Thyroid gland (tissue), 4 donors: Measurements from ENCODE around the gene TBX18. TPM values are rescaled to one million over a fixed set of nuclear protein-coding genes. Genes with fewer than 3 reads are reported as not detected.
A peak's percentile ranks its signal among the peaks of the same experiment; 100 is the strongest.

Experiments used
- DNase-seq, 2 donors: peaks; one replicate each; pipeline ENCODE4 v3.0.0-alpha.2; 2019
- H3K27ac ChIP-seq, 3 donors: fragments of 200-600 bp; sonication (generic); 1 replicate in 2 of 3; 2 replicates in 1 of 3; pipeline ENCODE4 v1.5.1; 2016 to 2019; ENCODE audit warnings: mild to moderate bottlenecking in 1 of 3, moderate library complexity in 1 of 3
- H3K27me3 ChIP-seq: fragments of 200-600 bp; sonication (generic); one replicate; pipeline ENCODE4 v1.5.1; 2019
- H3K36me3 ChIP-seq, 2 donors: fragments of 200-600 bp; sonication (generic); one replicate each; pipeline ENCODE4 v1.5.1; 2016 to 2019
- H3K4me1 ChIP-seq, 2 donors: fragments of 200-600 bp; sonication (generic); one replicate each; pipeline ENCODE4 v1.5.1; 2017 to 2019
- H3K4me3 ChIP-seq, 3 donors: fragments of 200-600 bp; sonication (generic); replicated peaks in 1 of 3; 1 replicate in 2 of 3; 2 replicates in 1 of 3; pipeline ENCODE4 v1.5.1; 2016; ENCODE audit warnings: mild to moderate bottlenecking in 1 of 3
- H3K9me3 ChIP-seq: fragments of 200-600 bp; sonication (generic); one replicate; pipeline ENCODE4 v1.5.1; 2017
- CTCF ChIP-seq, 6 experiments: fragments of 200-600 bp in 3 of 6; fragments of 450-650 bp in 3 of 6; sonication (generic) in 3 of 6; IDR thresholded peaks; one replicate each; pipeline ENCODE4 v1.5.1; 2016 to 2019; ENCODE audit warnings: antibody characterized with exemption in 6 of 6, mild to moderate bottlenecking in 2 of 6, inconsistent platforms in 1 of 6, moderate library complexity in 1 of 6
- POLR2A ChIP-seq, 2 donors: fragments of 450-650 bp; IDR thresholded peaks; one replicate each; pipeline ENCODE4 v1.6.1; 2017; ENCODE audit warnings: antibody characterized with exemption in 2 of 2, mild to moderate bottlenecking in 2 of 2, moderate library complexity in 1 of 2
- WGBS, 2 donors: methylation state at CpG; one replicate each; pipeline ENCODE4 v1.1.5; 2017; 5-methylcytosine and 5-hydroxymethylcytosine counted together
- intact Hi-C: fragments of 100-400 bp; cut with DNase I; formaldehyde crosslinking; loops from one replicate; pipeline ENCODE4 v1.15.1; 2023
- total RNA-seq, 4 donors: library from RNA; depleted of rRNA; stranded (reverse); fragments of >200 nt; gene quantifications; one replicate each; pipeline ENCODE4 v1.2.3, GENCODE V29; 2016

The TBX18 gene
- total RNA-seq, 4 donors from 2014 or later = 1.3 to 7.5 (median 4.9) TPM

DNA sequence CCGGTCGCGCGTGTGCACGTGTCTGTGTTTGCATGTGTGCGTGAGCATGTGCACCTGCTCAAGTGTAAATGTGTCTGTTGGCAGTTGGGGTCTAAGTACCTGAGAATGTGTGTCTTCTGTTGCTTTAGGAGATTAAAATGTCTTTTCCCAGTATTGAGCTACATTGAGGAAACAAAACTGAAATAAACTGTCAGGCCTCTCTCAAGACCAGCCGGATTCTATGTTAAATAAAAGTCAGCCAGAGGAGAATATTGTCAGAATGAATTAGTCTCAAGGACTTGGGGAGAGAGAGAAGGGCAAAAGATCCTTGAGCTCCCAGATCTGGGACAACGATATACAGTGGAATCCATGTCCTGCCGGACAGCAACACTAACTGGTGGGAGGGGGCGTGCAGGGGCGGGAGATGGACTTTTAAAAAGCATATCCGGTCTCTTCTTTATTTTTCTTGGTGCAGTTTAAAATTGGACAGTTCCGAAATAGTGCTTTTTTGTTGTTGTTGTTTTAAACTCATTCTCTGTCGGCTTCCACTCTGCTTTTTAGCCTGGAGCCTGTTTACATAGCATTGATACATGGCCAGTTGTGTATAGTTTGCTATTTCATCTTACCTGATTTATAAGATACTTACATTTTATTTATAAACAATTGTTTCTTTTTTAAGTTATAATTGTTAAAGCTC lies 3.3 kb upstream of the TBX18 start:
- WGBS, 2 donors = 22 to 25% methylated on average over 14 of the region's 14 CpGs
- TF ChIP-seq POLR2A (IDR thresholded peaks at IDR 0.05) (no peak), CTCF (IDR thresholded peaks at IDR 0.05) (no peak)
- DNase-seq = no peak
- no peaks in the 10 kb centered on the region for H3K36me3 ChIP-seq
- peaks cover 5% of the 10 kb centered on the region in 2 donors for H3K4me1 ChIP-seq
- H3K9me3 ChIP-seq = no peaks in the 10 kb centered on the region
- no peak overlapping the region for H3K4me3 ChIP-seq
- H3K27ac ChIP-seq = no peak overlapping the region
- peaks cover 39% of the 10 kb centered on the region for H3K27me3 ChIP-seq
- intact Hi-C loops = no loop called here

GRCh38 chr6:84766799-84767525 lies 2.6 kb upstream of the TBX18 start:
- Histone ChIP-seq H3K4me3 (no peak overlapping the region), H3K36me3 (no peaks in the 10 kb centered on the region), H3K4me1 (peaks cover 5% of the 10 kb centered on the region in 2 donors), H3K27me3 (peaks cover 36% of the 10 kb centered on the region), H3K27ac (no peak overlapping the region), H3K9me3 (no peaks in the 10 kb centered on the region)
- WGBS, 2 donors = 26 to 33% methylated on average over 35 to 38 of the region's 38 CpGs
- TF ChIP-seq POLR2A (IDR thresholded peaks at IDR 0.05) (no peak), CTCF (IDR thresholded peaks at IDR 0.05) (no peak)
- intact Hi-C loops = no loop called here
- DNase-seq = no peak

- H3K27ac ChIP-seq = no peak overlapping the region
- intact Hi-C loops = no loop called here
- WGBS, 2 donors = 21 to 27% methylated on average over 32 of the region's 32 CpGs
- H3K27me3 ChIP-seq = peaks cover 31% of the 10 kb centered on the region
- H3K4me1 ChIP-seq = peaks cover 5% of the 10 kb centered on the region in 2 donors
- no peaks in the 10 kb centered on the region for H3K36me3 ChIP-seq
- TF ChIP-seq CTCF (IDR thresholded peaks at IDR 0.05) = no peak
- TF ChIP-seq POLR2A (IDR thresholded peaks at IDR 0.05) = no peak
- no peak for DNase-seq
- no peak overlapping the region for H3K4me3 ChIP-seq
- no peaks in the 10 kb centered on the region for H3K9me3 ChIP-seq
Measured at GRCh38 chr6:84766118-84766798, 1.9 kb upstream of the TBX18 start.

DNA sequence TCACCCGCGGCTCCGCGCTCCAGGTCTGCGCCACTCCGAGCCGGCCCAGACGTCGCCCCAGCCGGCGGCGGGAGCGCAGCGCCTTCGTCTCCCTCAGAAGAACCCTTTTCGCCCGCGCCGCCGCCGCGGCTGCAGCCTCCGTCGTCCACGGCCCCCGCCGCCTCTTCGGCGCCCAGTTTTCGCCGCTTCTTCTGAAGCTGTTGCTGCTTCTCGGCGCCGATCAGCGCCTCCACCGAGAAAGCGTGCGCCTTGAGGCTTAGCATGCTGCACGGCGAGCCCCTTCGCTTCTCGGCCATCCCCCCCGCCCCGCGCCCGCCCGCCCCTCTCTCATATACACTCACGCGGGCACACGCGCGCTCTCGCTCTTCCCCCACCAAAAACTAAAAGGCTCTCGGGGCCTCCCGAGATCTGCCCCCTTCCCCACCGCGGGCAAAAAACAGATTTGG lies 489 bp downstream of the TBX18 start:
- peaks cover 23% of the 10 kb centered on the region for H3K27me3 ChIP-seq
- intact Hi-C loops = no loop called here
- peak overlapping the region; percentile 30 to 62 (median 61) for H3K27ac ChIP-seq
- H3K4me3 ChIP-seq = peak overlapping the region in 2 of 3 donors; percentile 6 to 31
- DNase-seq = no peak
- 0 to 2% methylated on average over 6 to 39 of the region's 57 CpGs for WGBS, 2 donors
- TF ChIP-seq CTCF (IDR thresholded peaks at IDR 0.05) = no peak
- no peak for TF ChIP-seq POLR2A (IDR thresholded peaks at IDR 0.05)
- H3K36me3 ChIP-seq = no peaks in the 10 kb centered on the region
- no peaks in the 10 kb centered on the region for H3K9me3 ChIP-seq
- peaks cover 5% of the 10 kb centered on the region in 2 donors for H3K4me1 ChIP-seq
